ENCODE results near the gene RBM4B.

GRCh38 chr11:66677599-66678375, at the start of gene RBM4B:
- TF ChIP-seq CTCF (conservative IDR thresholded peaks at IDR 0.05) = no peak
- no peak; the same call in 1 of the 2 replicates for TF ChIP-seq ZFX (IDR thresholded peaks at IDR 0.05)
